H1 (cell line): Measurements from ENCODE around the gene RTN4RL2. TPM values are rescaled to one million over a fixed set of nuclear protein-coding genes. Genes with fewer than 3 reads are reported as not detected.

Experiments used
- EP300 ChIP-seq, 2 experiments: IDR thresholded peaks; 1 replicate in 1 of 2; 2 replicates in 1 of 2; pipeline ENCODE4 v1.6.1; 2011 to 2012; ENCODE audit warnings: low read depth in 2 of 2, low read length in 2 of 2, mild to moderate bottlenecking in 2 of 2, borderline replicate concordance in 1 of 2, inconsistent platforms in 1 of 2, moderate library complexity in 1 of 2
- FOSL1 ChIP-seq: IDR thresholded peaks from 2 replicates; pipeline ENCODE4 v1.6.1; 2011; ENCODE audit warnings: mild to moderate bottlenecking, low read depth, low read length, moderate library complexity; ENCODE audit not compliant: insufficient read depth
- GABPA ChIP-seq: IDR thresholded peaks from 2 replicates; pipeline ENCODE4 v1.6.1; 2011; ENCODE audit warnings: mild to moderate bottlenecking, low read length, moderate library complexity, borderline replicate concordance; ENCODE audit not compliant: insufficient read depth
- JUND ChIP-seq: IDR thresholded peaks from 2 replicates; pipeline ENCODE4 v1.6.1; 2011; ENCODE audit warnings: mild to moderate bottlenecking, improper control_type of control experiment, low read length
- NANOG ChIP-seq: IDR thresholded peaks from 2 replicates; pipeline ENCODE4 v1.6.1; 2011; ENCODE audit warnings: low read length, low read depth, mild to moderate bottlenecking, inconsistent platforms; ENCODE audit not compliant: insufficient read depth, poor library complexity, severe bottlenecking
- PHF8 ChIP-seq: fragments of 200-600 bp; sonication (generic); conservative IDR thresholded peaks from 2 replicates; pipeline ENCODE4 v1.7.1; 2012; ENCODE audit warnings: low read depth, mild to moderate bottlenecking, inconsistent platforms, low read length, moderate library complexity
- POU5F1 ChIP-seq: IDR thresholded peaks from 2 replicates; pipeline ENCODE4 v1.6.1; 2011; ENCODE audit warnings: low read depth, mild to moderate bottlenecking, low read length, moderate library complexity
- SP2 ChIP-seq: IDR thresholded peaks from 2 replicates; pipeline ENCODE4 v1.6.1; 2012; ENCODE audit warnings: mild to moderate bottlenecking, low read length, inconsistent platforms
- TAF1 ChIP-seq: IDR thresholded peaks from 2 replicates; pipeline ENCODE4 v1.6.1; 2011; ENCODE audit warnings: mild to moderate bottlenecking, low read depth, low read length
- TAF7 ChIP-seq: optimal IDR thresholded peaks from 2 replicates; pipeline ENCODE3; 2011; ENCODE audit warnings: low read depth, mild to moderate bottlenecking, inconsistent platforms, low read length, moderate library complexity, borderline replicate concordance
- polyA plus RNA-seq, 7 experiments: library from polyadenylated mRNA; depleted of rRNA in 3 of 7; stranded (reverse) in 5 of 7; unstranded in 2 of 7; fragments of >200 nt in 5 of 7; fragments of 200-250 nt in 2 of 7; gene quantifications; 1 replicate in 5 of 7; 2 replicates in 1 of 7; 4 replicates in 1 of 7; pipeline versions ENCODE4 v1.2.1 to v1.2.3, GENCODE V29; 2011 to 2013; ENCODE audit warnings: missing spikeins in 2 of 7, mixed read lengths in 2 of 7
- total RNA-seq: library from RNA; stranded (reverse); fragmentation: NEBNext Ultra II Directional; extraction: Animal tissue kit (Norgen Biotek cat#: 25700); gene quantifications from 2 replicates; pipeline ENCODE4 v1.2.1, GENCODE V29; 2021
- TF ChIP-seq, protein P1 (sequence below): fragments of 300-600 bp; sonication (generic); IDR thresholded peaks from 2 replicates; pipeline ENCODE4 v1.7.1; 2012; ENCODE audit warnings: low read length, moderate library complexity, mild to moderate bottlenecking, inconsistent platforms; ENCODE audit not compliant: insufficient replicate concordance

RTN4RL2 gene
- total and polyA plus RNA-seq, 2 of the 8 experiments (the other 6 are each of a cell fraction or from before 2014, with no cell fraction given) = 11.4 to 23.7 TPM

- TF ChIP-seq, protein P1, sequence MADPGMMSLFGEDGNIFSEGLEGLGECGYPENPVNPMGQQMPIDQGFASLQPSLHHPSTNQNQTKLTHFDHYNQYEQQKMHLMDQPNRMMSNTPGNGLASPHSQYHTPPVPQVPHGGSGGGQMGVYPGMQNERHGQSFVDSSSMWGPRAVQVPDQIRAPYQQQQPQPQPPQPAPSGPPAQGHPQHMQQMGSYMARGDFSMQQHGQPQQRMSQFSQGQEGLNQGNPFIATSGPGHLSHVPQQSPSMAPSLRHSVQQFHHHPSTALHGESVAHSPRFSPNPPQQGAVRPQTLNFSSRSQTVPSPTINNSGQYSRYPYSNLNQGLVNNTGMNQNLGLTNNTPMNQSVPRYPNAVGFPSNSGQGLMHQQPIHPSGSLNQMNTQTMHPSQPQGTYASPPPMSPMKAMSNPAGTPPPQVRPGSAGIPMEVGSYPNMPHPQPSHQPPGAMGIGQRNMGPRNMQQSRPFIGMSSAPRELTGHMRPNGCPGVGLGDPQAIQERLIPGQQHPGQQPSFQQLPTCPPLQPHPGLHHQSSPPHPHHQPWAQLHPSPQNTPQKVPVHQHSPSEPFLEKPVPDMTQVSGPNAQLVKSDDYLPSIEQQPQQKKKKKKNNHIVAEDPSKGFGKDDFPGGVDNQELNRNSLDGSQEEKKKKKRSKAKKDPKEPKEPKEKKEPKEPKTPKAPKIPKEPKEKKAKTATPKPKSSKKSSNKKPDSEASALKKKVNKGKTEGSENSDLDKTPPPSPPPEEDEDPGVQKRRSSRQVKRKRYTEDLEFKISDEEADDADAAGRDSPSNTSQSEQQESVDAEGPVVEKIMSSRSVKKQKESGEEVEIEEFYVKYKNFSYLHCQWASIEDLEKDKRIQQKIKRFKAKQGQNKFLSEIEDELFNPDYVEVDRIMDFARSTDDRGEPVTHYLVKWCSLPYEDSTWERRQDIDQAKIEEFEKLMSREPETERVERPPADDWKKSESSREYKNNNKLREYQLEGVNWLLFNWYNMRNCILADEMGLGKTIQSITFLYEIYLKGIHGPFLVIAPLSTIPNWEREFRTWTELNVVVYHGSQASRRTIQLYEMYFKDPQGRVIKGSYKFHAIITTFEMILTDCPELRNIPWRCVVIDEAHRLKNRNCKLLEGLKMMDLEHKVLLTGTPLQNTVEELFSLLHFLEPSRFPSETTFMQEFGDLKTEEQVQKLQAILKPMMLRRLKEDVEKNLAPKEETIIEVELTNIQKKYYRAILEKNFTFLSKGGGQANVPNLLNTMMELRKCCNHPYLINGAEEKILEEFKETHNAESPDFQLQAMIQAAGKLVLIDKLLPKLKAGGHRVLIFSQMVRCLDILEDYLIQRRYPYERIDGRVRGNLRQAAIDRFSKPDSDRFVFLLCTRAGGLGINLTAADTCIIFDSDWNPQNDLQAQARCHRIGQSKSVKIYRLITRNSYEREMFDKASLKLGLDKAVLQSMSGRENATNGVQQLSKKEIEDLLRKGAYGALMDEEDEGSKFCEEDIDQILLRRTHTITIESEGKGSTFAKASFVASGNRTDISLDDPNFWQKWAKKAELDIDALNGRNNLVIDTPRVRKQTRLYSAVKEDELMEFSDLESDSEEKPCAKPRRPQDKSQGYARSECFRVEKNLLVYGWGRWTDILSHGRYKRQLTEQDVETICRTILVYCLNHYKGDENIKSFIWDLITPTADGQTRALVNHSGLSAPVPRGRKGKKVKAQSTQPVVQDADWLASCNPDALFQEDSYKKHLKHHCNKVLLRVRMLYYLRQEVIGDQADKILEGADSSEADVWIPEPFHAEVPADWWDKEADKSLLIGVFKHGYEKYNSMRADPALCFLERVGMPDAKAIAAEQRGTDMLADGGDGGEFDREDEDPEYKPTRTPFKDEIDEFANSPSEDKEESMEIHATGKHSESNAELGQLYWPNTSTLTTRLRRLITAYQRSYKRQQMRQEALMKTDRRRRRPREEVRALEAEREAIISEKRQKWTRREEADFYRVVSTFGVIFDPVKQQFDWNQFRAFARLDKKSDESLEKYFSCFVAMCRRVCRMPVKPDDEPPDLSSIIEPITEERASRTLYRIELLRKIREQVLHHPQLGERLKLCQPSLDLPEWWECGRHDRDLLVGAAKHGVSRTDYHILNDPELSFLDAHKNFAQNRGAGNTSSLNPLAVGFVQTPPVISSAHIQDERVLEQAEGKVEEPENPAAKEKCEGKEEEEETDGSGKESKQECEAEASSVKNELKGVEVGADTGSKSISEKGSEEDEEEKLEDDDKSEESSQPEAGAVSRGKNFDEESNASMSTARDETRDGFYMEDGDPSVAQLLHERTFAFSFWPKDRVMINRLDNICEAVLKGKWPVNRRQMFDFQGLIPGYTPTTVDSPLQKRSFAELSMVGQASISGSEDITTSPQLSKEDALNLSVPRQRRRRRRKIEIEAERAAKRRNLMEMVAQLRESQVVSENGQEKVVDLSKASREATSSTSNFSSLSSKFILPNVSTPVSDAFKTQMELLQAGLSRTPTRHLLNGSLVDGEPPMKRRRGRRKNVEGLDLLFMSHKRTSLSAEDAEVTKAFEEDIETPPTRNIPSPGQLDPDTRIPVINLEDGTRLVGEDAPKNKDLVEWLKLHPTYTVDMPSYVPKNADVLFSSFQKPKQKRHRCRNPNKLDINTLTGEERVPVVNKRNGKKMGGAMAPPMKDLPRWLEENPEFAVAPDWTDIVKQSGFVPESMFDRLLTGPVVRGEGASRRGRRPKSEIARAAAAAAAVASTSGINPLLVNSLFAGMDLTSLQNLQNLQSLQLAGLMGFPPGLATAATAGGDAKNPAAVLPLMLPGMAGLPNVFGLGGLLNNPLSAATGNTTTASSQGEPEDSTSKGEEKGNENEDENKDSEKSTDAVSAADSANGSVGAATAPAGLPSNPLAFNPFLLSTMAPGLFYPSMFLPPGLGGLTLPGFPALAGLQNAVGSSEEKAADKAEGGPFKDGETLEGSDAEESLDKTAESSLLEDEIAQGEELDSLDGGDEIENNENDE = no peak
- TF ChIP-seq SP2 (no peak), EP300 (IDR thresholded peaks at IDR 0.05; ENCODE audit: borderline replicate concordance in 1 of 2, low read depth in 2 of 2, low read length in 2 of 2) (no peak), TAF1 (no peak), TAF7 (no peak), JUND (no peak), GABPA (no peak), NANOG (no peak), FOSL1 (no peak), PHF8 (no peak), POU5F1 (no peak)
Observed at GRCh38 chr11:57474803-57475115, 14.4 kb downstream of the RTN4RL2 start (continued).
